ENCODE measurements around the gene KRTAP10-11.
"Not testable (repeated sequence)": the region's sequence is repeated elsewhere in the genome, so short reads cannot be mapped to it uniquely, and the experiment has no call there.

The KRTAP10-11 gene

GRCh38 chr21:44646366-44647221 is at the start of gene KRTAP10-11:
KRTAP10-11 (plus strand) TSS chr21:44646414; CDS start chr21:44646459, 45 bp downstream.
- DNase-seq (ENCODE audit: low read depth in 2 of 2), result not testable (repeated sequence)

GRCh38 chr21:44598061-44598460 is 48.2 kb upstream of the KRTAP10-11 start:
- no peak for DNase-seq (ENCODE audit: low read depth in 2 of 2)

- no peak for DNase-seq (ENCODE audit: low read depth in 2 of 2)
Measured at GRCh38 chr21:44599264-44600029, 46.8 kb upstream of the KRTAP10-11 start.

- not testable (repeated sequence) for DNase-seq (ENCODE audit: low read depth in 2 of 2)
Measured at GRCh38 chr21:44600118-44600978, 45.9 kb upstream of the KRTAP10-11 start, which contains the start of gene KRTAP10-7. KRTAP10-7 (plus strand) TSS chr21:44600597; CDS start chr21:44600622, 25 bp downstream.

GRCh38 chr21:44601091-44601490 is 45.1 kb upstream of the KRTAP10-11 start:
- not testable (repeated sequence) for DNase-seq (ENCODE audit: low read depth in 2 of 2)

GRCh38 chr21:44601596-44602462 is 44.4 kb upstream of the KRTAP10-11 start:
- no peak for DNase-seq (ENCODE audit: low read depth in 2 of 2)

GRCh38 chr21:44602463-44602850 is 43.8 kb upstream of the KRTAP10-11 start:
- no peak for DNase-seq (ENCODE audit: low read depth in 2 of 2)

GRCh38 chr21:44603109-44603875 is 42.9 kb upstream of the KRTAP10-11 start:
- DNase-seq (ENCODE audit: low read depth in 2 of 2), result no peak

GRCh38 chr21:44603911-44604310 is 42.3 kb upstream of the KRTAP10-11 start:
- DNase-seq (ENCODE audit: low read depth in 2 of 2), result no peak

GRCh38 chr21:44606495-44606894 is 39.7 kb upstream of the KRTAP10-11 start:
- DNase-seq (ENCODE audit: low read depth in 2 of 2), result no peak

GRCh38 chr21:44609193-44609592 is 37.0 kb upstream of the KRTAP10-11 start:
- DNase-seq (ENCODE audit: low read depth in 2 of 2), result no peak

GRCh38 chr21:44610157-44610843 is 35.9 kb upstream of the KRTAP10-11 start:
- DNase-seq (ENCODE audit: low read depth in 2 of 2), result not testable (repeated sequence)

GRCh38 chr21:44611551-44611950 is 34.7 kb upstream of the KRTAP10-11 start:
- DNase-seq (ENCODE audit: low read depth in 2 of 2), result no peak

- no peak for DNase-seq (ENCODE audit: low read depth in 2 of 2)
Measured at GRCh38 chr21:44612029-44612486, 34.2 kb upstream of the KRTAP10-11 start, which contains the start of gene KRTAP10-8. KRTAP10-8 (plus strand) TSS chr21:44612079; CDS start chr21:44612101, 22 bp downstream.

- no peak for DNase-seq (ENCODE audit: low read depth in 2 of 2)
Measured at GRCh38 chr21:44612669-44613229, 33.5 kb upstream of the KRTAP10-11 start.

- no peak for DNase-seq (ENCODE audit: low read depth in 2 of 2)
Measured at GRCh38 chr21:44613386-44614155, 32.6 kb upstream of the KRTAP10-11 start.

GRCh38 chr21:44614161-44614631 is 32.0 kb upstream of the KRTAP10-11 start:
- no peak for DNase-seq (ENCODE audit: low read depth in 2 of 2)

- DNase-seq (ENCODE audit: low read depth in 2 of 2), result no peak
Measured at GRCh38 chr21:44614961-44615391, 31.2 kb upstream of the KRTAP10-11 start.

Measured in stimulated activated CD8-positive, alpha-beta memory T cell treated with anti-CD3 and anti-CD28 coated beads, Interleukin-2, amount 100 ng/mL, for 1 hour (primary cell).